ENCODE measurements around the gene WDR45. TPM values are rescaled to one million over a fixed set of nuclear protein-coding genes. Genes with fewer than 3 reads are reported as not detected.

WDR45 gene
- total RNA-seq, 4 donors from 2014 or later = 84.4 to 102 (median 87.8) TPM

- no peak overlapping the region for H3K4me3 ChIP-seq (ENCODE audit: low read depth, poor library complexity, severe bottlenecking)
- 93 to 99% methylated on average over 2 to 4 of the region's 4 CpGs for WGBS, 2 donors
- DNase-seq (ENCODE audit: low spot score in 2 of 2) = no peak
- intact Hi-C loops (cut with DNase I; ENCODE audit: low total_unique reads) = no loop called here
- no peak for TF ChIP-seq CTCF (IDR thresholded peaks at IDR 0.05)
- TF ChIP-seq POLR2A (IDR thresholded peaks at IDR 0.05) = no peak
Measured at GRCh38 chrX:49096419-49096818, 16.7 kb upstream of the WDR45 start.

GRCh38 chrX:49089553-49089952 lies 9.9 kb upstream of the WDR45 start:
- H3K4me3 ChIP-seq (ENCODE audit: low read depth, poor library complexity, severe bottlenecking) = no peak overlapping the region
- WGBS, 2 donors = 89 to 91% methylated on average over 4 of the region's 4 CpGs
- intact Hi-C loops (cut with DNase I; ENCODE audit: low total_unique reads) = no loop called here
- DNase-seq (ENCODE audit: low spot score in 2 of 2) = no peak
- TF ChIP-seq POLR2A (IDR thresholded peaks at IDR 0.05) (no peak), CTCF (IDR thresholded peaks at IDR 0.05) (no peak)

- intact Hi-C loops (cut with DNase I; ENCODE audit: low total_unique reads) = no loop called here
- WGBS, 2 donors = 73 to 90% methylated on average over 4 of the region's 4 CpGs
- DNase-seq (ENCODE audit: low spot score in 2 of 2) = no peak
- TF ChIP-seq CTCF (IDR thresholded peaks at IDR 0.05) = no peak
- no peak for TF ChIP-seq POLR2A (IDR thresholded peaks at IDR 0.05)
- no peak overlapping the region for H3K4me3 ChIP-seq (ENCODE audit: low read depth, poor library complexity, severe bottlenecking)
Measured at GRCh38 chrX:49082271-49082871, 2.7 kb upstream of the WDR45 start.

DNA sequence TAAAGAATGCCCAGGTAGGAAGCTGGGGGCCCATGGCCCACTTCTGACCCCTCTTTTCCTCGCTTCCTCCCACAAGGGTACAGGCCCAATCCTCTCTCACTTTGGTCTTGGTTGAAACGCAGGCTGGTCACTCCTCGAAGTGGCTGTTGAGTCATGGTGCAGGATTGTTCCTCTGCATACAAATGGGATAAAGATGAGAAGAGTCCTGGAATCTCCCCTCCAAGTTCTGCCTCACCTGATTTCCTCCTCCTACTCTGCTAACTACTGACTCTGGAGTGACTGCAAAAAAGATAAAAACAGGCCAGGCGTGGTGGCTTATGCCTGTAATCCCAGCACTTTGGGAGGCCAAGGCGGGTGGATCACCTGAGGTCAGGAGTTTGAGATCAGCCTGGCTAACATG lies 1.7 kb downstream of the WDR45 start:
- 79 to 80% methylated on average over 5 of the region's 5 CpGs for WGBS, 2 donors
- intact Hi-C loops (cut with DNase I; ENCODE audit: low total_unique reads) = no loop called here
- TF ChIP-seq CTCF (IDR thresholded peaks at IDR 0.05) (no peak), POLR2A (IDR thresholded peaks at IDR 0.05) (no peak)
- no peak overlapping the region for H3K4me3 ChIP-seq (ENCODE audit: low read depth, poor library complexity, severe bottlenecking)
- no peak for DNase-seq (ENCODE audit: low spot score in 2 of 2)

GRCh38 chrX:49075347-49075746 lies 4.3 kb downstream of the WDR45 start:
- DNase-seq (ENCODE audit: low spot score in 2 of 2) = no peak
- no peak overlapping the region for H3K4me3 ChIP-seq (ENCODE audit: low read depth, poor library complexity, severe bottlenecking)
- WGBS, 2 donors = 87 to 88% methylated on average over 13 of the region's 13 CpGs
- intact Hi-C loops (cut with DNase I; ENCODE audit: low total_unique reads) = no loop called here
- TF ChIP-seq CTCF (IDR thresholded peaks at IDR 0.05) (no peak), POLR2A (IDR thresholded peaks at IDR 0.05) (no peak)

Data from lower leg skin (tissue), 4 donors.